Peyer's patch (tissue), 4 donors: ENCODE data around the gene RNPC3. TPM values are rescaled to one million over a fixed set of nuclear protein-coding genes. Genes with fewer than 3 reads are reported as not detected.

Experiments used
- DNase-seq, 3 donors: peaks; one replicate each; pipeline ENCODE4 v3.0.0-alpha.2; 2017 to 2019
- H3K27ac ChIP-seq, 4 donors: fragments of 200-600 bp; sonication (generic); one replicate each; pipeline ENCODE4 v1.5.1; 2016 to 2019
- H3K27me3 ChIP-seq, 2 donors: fragments of 200-600 bp; sonication (generic); one replicate each; pipeline ENCODE4 v1.5.1; 2019
- H3K36me3 ChIP-seq, 3 donors: fragments of 200-600 bp; sonication (generic); one replicate each; pipeline ENCODE4 v1.5.1; 2016 to 2019
- H3K4me1 ChIP-seq, 4 donors: fragments of 200-600 bp; sonication (generic); one replicate each; pipeline ENCODE4 v1.5.1; 2016 to 2019
- H3K4me3 ChIP-seq, 4 donors: fragments of 200-600 bp; sonication (generic); 1 replicate in 3 of 4; 2 replicates in 1 of 4; pipeline ENCODE4 v1.5.1; 2016 to 2019; ENCODE audit warnings: mild to moderate bottlenecking in 1 of 4
- H3K9me3 ChIP-seq, 4 donors: fragments of 200-600 bp; sonication (generic); one replicate each; pipeline ENCODE4 v1.5.1; 2016 to 2019; ENCODE audit warnings: mild to moderate bottlenecking in 1 of 4
- POLR2A ChIP-seq, 2 donors: fragments of 450-650 bp; IDR thresholded peaks; one replicate each; pipeline ENCODE4 v1.5.1; 2017; ENCODE audit warnings: antibody characterized with exemption in 2 of 2, mild to moderate bottlenecking in 2 of 2, moderate library complexity in 2 of 2
- total RNA-seq, 4 donors: library from RNA; depleted of rRNA; stranded (reverse); fragments of >200 nt; gene quantifications; one replicate each; pipeline ENCODE4 v1.1.0, GENCODE V29; 2016
- TF ChIP-seq, protein P1 (sequence below), 6 experiments: fragments of 450-650 bp in 4 of 6; fragments of 200-600 bp in 2 of 6; sonication (generic) in 1 of 6; IDR thresholded peaks; one replicate each; pipeline ENCODE4 v1.5.1; 2017 to 2019; ENCODE audit warnings: antibody characterized with exemption in 6 of 6, mild to moderate bottlenecking in 3 of 6, moderate library complexity in 1 of 6

RNPC3 gene
- total RNA-seq, 4 donors from 2014 or later: 49.0 to 158 (median 73.4) TPM

DNA sequence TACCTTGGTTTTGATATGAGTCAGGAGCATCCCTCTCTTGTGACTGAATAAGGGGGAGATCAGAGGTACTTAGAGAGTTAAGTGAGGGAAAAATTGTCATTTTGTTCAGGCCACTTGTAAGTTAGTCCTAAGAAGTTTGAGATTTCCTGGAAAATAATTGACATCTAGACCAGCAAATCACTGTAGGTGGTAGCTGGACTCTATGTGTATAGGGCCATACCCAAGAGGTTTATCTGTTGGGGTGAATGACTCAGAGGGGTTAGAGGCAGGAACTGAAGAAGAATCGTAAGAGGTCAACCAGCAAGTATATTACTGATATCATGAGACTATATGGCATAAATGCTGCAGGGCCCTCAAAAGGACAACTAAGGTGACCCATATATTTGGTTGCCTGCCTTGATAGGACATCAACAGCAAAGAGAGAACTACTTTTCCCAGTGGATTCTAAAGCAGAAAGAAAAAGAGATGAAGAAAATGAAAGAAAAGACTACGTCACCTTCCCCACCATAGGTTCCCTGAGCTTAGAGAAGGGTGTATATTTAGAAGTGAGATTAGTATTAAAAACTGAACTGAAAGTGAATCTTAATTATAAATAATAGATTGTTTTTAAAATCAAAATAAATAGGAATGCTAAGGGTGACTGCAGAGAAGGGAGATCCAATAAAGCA lies 8.0 kb upstream of the RNPC3 start:
- TF ChIP-seq POLR2A (IDR thresholded peaks at IDR 0.05): no peak
- TF ChIP-seq, protein P1, sequence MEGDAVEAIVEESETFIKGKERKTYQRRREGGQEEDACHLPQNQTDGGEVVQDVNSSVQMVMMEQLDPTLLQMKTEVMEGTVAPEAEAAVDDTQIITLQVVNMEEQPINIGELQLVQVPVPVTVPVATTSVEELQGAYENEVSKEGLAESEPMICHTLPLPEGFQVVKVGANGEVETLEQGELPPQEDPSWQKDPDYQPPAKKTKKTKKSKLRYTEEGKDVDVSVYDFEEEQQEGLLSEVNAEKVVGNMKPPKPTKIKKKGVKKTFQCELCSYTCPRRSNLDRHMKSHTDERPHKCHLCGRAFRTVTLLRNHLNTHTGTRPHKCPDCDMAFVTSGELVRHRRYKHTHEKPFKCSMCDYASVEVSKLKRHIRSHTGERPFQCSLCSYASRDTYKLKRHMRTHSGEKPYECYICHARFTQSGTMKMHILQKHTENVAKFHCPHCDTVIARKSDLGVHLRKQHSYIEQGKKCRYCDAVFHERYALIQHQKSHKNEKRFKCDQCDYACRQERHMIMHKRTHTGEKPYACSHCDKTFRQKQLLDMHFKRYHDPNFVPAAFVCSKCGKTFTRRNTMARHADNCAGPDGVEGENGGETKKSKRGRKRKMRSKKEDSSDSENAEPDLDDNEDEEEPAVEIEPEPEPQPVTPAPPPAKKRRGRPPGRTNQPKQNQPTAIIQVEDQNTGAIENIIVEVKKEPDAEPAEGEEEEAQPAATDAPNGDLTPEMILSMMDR (IDR thresholded peaks at IDR 0.05): no peak
- Histone ChIP-seq H3K36me3 (no peaks in the 10 kb centered on the region), H3K4me3 (no peak overlapping the region)

DNA sequence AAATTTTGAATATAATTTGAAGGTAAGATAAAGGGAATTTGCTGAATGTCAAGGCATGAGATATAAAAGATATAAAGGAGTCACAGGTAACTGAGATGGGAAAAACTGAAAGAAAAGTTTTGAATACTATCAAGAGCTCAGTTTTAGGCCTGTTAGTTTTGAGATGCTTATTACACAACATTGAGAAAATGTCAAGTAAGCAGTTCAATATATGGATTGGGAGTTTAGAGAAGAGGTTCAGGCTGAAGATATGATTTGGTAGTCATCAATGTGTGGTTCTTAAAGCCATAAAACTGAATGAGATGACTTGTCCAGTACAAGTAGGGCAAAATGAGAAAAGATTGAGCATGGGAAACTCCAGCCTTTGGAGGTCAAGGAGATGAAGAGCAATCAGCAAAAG lies 4.7 kb upstream of the RNPC3 start:
- no peak overlapping the region for H3K27ac ChIP-seq
- TF ChIP-seq, protein P1 (IDR thresholded peaks at IDR 0.05): no peak
- TF ChIP-seq POLR2A (IDR thresholded peaks at IDR 0.05): no peak
- H3K4me1 ChIP-seq: peaks cover 0 to 6% (median 0%) of the 10 kb centered on the region in 4 donors
- DNase-seq: no peak
- H3K4me3 ChIP-seq: no peak overlapping the region
- no peaks in the 10 kb centered on the region for H3K36me3 ChIP-seq
- no peaks in the 10 kb centered on the region for H3K9me3 ChIP-seq
- H3K27me3 ChIP-seq: no peaks in the 10 kb centered on the region

More for the DNA sequence above, 8.0 kb upstream of the RNPC3 start:
- DNase-seq: no peak
- Histone ChIP-seq H3K4me1 (no peaks in the 10 kb centered on the region), H3K27ac (no peak overlapping the region), H3K9me3 (no peaks in the 10 kb centered on the region), H3K27me3 (no peaks in the 10 kb centered on the region)

DNA sequence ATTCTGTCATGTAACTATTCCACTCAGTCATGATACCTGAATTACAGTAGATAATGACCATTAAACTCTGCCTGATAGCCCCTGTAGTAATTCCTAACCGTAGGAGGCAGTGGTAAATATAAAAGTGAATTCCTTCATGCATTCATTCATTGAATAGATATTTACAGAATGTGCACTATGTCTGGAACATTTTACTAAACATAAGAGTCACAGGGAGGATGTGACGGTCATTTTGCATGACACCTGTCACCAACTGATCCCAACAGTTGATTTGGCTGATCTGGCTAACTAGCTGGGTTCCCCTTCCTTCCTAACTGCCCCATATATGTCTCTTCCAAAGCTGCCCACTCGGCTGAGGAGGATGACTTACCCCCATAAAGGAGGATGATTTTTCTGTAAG lies 2.2 kb upstream of the RNPC3 start:
- no peak overlapping the region for H3K27ac ChIP-seq
- no peak for DNase-seq
- TF ChIP-seq, protein P1 (IDR thresholded peaks at IDR 0.05): no peak
- TF ChIP-seq POLR2A (IDR thresholded peaks at IDR 0.05): no peak
- no peaks in the 10 kb centered on the region for H3K9me3 ChIP-seq
- H3K4me3 ChIP-seq: no peak overlapping the region
- H3K27me3 ChIP-seq: no peaks in the 10 kb centered on the region
- peaks cover 0 to 6% (median 2%) of the 10 kb centered on the region in 4 donors for H3K4me1 ChIP-seq
- H3K36me3 ChIP-seq: no peaks in the 10 kb centered on the region

DNA sequence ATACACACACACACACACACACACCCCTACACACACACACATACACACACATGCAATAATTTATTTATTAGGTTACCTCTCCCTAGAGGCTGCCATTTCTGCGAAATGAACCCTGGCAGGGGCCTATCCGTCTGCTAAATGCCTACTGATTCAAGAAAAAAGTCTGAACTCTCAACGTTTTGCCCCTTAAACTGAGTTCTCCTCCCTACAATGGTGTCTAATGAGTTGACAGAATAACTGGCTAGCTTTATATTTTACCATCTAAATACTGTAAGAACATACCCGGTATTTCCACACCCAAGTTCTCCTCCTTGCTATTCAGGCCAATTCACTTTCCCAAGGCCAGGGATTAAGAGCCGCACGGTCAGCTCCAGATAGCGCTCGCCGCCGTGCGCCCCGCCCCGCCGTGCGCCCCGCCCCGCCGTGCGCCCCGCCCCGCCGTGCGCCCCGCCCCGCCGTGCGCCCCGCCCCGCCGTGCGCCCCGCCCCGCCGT lies 339 bp upstream of the RNPC3 start:
- Histone ChIP-seq H3K9me3 (no peaks in the 10 kb centered on the region), H3K4me1 (peaks cover 0 to 10% (median 2%) of the 10 kb centered on the region in 4 donors), H3K27me3 (no peaks in the 10 kb centered on the region), H3K36me3 (no peaks in the 10 kb centered on the region), H3K27ac (peak overlapping the region in 2 of 4 donors; percentile 69 to 96), H3K4me3 (peak overlapping the region in 3 of 4 donors; percentile 23 to 40 (median 34))
- TF ChIP-seq, protein P1 (IDR thresholded peaks at IDR 0.05): no peak
- DNase-seq: peak in 1 of 3 donors; percentile 65

DNA sequence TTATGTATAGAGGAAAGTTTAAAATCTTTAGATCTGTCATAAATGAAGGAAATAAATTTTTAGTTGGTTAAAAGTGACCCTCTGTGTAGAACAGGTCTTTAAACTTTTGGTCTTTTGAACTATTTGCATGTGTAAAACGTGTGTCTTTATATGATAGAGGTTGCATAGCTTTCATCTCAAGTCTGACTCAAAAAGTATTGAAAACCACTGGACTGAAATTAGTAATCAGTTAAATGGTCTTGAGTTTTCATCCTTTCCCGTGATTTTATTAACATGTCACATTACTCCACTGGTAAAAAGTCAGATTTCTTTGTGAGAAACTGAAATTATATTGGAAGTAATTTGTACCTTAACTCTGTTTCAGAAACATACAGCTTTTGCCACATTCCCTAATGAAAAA lies 1.8 kb downstream of the RNPC3 start:
- no peaks in the 10 kb centered on the region for H3K9me3 ChIP-seq
- TF ChIP-seq, protein P1 (IDR thresholded peaks at IDR 0.05): no peak
- TF ChIP-seq POLR2A (IDR thresholded peaks at IDR 0.05): no peak
- peak overlapping the region in 2 of 4 donors; percentile 86 to 93 for H3K4me3 ChIP-seq
- H3K4me1 ChIP-seq: peaks cover 0 to 10% (median 2%) of the 10 kb centered on the region in 4 donors
- no peak overlapping the region for H3K27ac ChIP-seq
- H3K36me3 ChIP-seq: peaks cover 0 to 6% (median 0%) of the 10 kb centered on the region in 3 donors
- DNase-seq: no peak
- no peaks in the 10 kb centered on the region for H3K27me3 ChIP-seq
